Osteocyte (in vitro differentiated cells): Measurements from ENCODE around the gene PSMB5. TPM values are rescaled to one million over a fixed set of nuclear protein-coding genes. Genes with fewer than 3 reads are reported as not detected.

ENCODE experiments used
- DNase-seq: peaks from one replicate; pipeline ENCODE4 v3.0.0; 2021; ENCODE audit warnings: mixed read lengths; ENCODE audit not compliant: unreplicated experiment; ENCODE audit errors: extremely low spot score
- H3K27ac Mint-ChIP-seq: one replicate; pipeline ENCODE4 v1.8.0; 2021; ENCODE audit warnings: mild to moderate bottlenecking, mixed read lengths; ENCODE audit not compliant: unreplicated experiment
- H3K27me3 Mint-ChIP-seq: one replicate; pipeline ENCODE4 v1.8.0; 2021; ENCODE audit warnings: mixed read lengths; ENCODE audit not compliant: unreplicated experiment
- H3K36me3 Mint-ChIP-seq: one replicate; pipeline ENCODE4 v1.8.0; 2021; ENCODE audit warnings: mixed read lengths; ENCODE audit not compliant: unreplicated experiment
- H3K4me1 Mint-ChIP-seq: one replicate; pipeline ENCODE4 v1.8.0; 2021; ENCODE audit warnings: mixed read lengths; ENCODE audit not compliant: unreplicated experiment
- H3K4me3 Mint-ChIP-seq: one replicate; pipeline ENCODE4 v1.8.0; 2021; ENCODE audit warnings: mild to moderate bottlenecking, moderate library complexity, mixed read lengths; ENCODE audit not compliant: unreplicated experiment
- H3K9me3 Mint-ChIP-seq: one replicate; pipeline ENCODE4 v1.8.0; 2021; ENCODE audit warnings: mixed read lengths; ENCODE audit not compliant: unreplicated experiment
- CTCF ChIP-seq: fragments of 200-600 bp; sonication (generic); IDR thresholded peaks from 2 replicates; pipeline ENCODE4 v1.5.0; 2021; ENCODE audit warnings: antibody characterized with exemption, mild to moderate bottlenecking, moderate library complexity
- total RNA-seq: library from RNA; stranded (reverse); gene quantifications from 2 replicates; pipeline ENCODE4 v1.2.1, GENCODE V29; 2021

PSMB5 gene
- total RNA-seq, 1 donor from 2014 or later: 147 TPM

DNA sequence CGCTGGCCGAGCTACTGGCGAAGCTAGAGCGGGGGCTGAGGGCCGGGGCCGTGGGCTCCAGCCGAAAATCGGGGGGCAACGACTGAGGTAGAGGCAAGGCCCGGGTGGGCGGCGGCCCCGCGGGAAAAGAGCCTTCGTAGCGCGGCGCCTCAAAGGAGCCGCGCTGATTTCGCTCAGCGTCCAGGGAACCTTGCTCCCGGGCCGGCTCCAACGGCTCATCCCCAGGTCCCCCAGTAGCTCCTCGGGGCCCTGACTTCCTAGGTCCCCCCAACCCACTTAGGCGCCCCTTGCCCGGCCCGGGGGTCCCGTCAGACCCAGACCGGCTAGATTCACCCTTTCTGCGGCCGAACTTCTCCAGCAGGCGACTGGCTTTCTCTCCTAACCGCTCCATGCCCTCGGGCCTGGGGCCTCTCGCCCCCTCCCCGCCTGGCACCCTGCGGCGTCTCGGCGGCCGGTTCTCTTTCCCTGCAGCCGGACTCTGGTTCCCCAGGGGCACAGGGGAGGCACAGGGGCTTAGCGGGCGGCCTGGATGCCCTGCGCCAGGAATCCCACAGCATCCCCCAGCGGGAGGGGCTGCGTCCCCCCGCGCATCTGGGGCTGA is 52.7 kb downstream of the PSMB5 start:
- DNase-seq: peak; percentile 89
- H3K36me3 Mint-ChIP-seq: peaks cover 5% of the 10 kb centered on the region
- H3K27ac Mint-ChIP-seq: no peak overlapping the region
- peaks cover 40% of the 10 kb centered on the region for H3K4me1 Mint-ChIP-seq
- no peaks in the 10 kb centered on the region for H3K27me3 Mint-ChIP-seq
- TF ChIP-seq CTCF: no peak
- H3K9me3 Mint-ChIP-seq: no peaks in the 10 kb centered on the region
- no peak overlapping the region for H3K4me3 Mint-ChIP-seq

GRCh38 chr14:22981090-22981875 is 53.4 kb downstream of the PSMB5 start:
- Mint-ChIP-seq H3K4me3 (no peak overlapping the region), H3K36me3 (peaks cover 6% of the 10 kb centered on the region), H3K9me3 (no peaks in the 10 kb centered on the region), H3K4me1 (peaks cover 47% of the 10 kb centered on the region), H3K27me3 (no peaks in the 10 kb centered on the region), H3K27ac (peak overlapping the region; percentile 83)
- DNase-seq: no peak
- no peak for TF ChIP-seq CTCF

DNA sequence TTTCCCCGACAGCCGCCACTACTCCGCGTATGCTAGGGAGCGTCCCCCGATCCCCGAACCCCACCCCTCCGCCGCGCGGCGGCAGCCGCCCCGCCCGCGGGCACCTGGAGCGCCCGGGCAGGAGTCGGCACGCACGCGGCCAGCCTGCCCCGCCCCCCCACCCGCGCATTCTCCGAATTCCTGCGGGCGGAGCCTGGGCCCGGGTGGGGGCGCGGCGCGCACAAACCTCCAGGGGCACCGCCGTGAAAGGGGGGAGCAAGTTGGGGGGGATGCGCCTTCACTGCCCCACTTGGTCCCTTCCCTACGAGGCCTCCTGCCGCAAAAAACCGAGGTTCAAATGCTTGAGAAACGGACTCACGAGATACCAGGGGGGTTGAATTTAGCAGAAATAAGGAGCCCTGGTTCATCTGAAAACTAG is 54.0 kb downstream of the PSMB5 start:
- DNase-seq: peak; percentile 86
- no peak for TF ChIP-seq CTCF
- no peaks in the 10 kb centered on the region for H3K27me3 Mint-ChIP-seq
- peaks cover 52% of the 10 kb centered on the region for H3K4me1 Mint-ChIP-seq
- peak overlapping the region; percentile 86 for H3K27ac Mint-ChIP-seq
- H3K4me3 Mint-ChIP-seq: peak overlapping the region; percentile 84
- H3K36me3 Mint-ChIP-seq: peaks cover 7% of the 10 kb centered on the region
- no peaks in the 10 kb centered on the region for H3K9me3 Mint-ChIP-seq

- Mint-ChIP-seq H3K9me3 (no peaks in the 10 kb centered on the region), H3K4me1 (peaks cover 56% of the 10 kb centered on the region), H3K4me3 (peak overlapping the region; percentile 84), H3K36me3 (peaks cover 14% of the 10 kb centered on the region), H3K27ac (peak overlapping the region; percentile 86), H3K27me3 (no peaks in the 10 kb centered on the region)
- TF ChIP-seq CTCF: no peak
- DNase-seq: no peak
These were observed 54.8 kb downstream of the PSMB5 start for GRCh38 chr14:22979748-22980392.
